T47D (cell line): Measurements from ENCODE around the gene ADARB2.

Experiments used
- DNase-seq, 2 experiments: peaks; one replicate each; pipeline versions ENCODE4 v3.0.0 to v3.0.0-alpha.2; 2011 to 2012; ENCODE audit warnings: low read depth in 1 of 2, low spot score in 1 of 2
- JUND ChIP-seq: IDR thresholded peaks from 2 replicates; pipeline ENCODE4 v1.6.1; 2012; ENCODE audit warnings: low read depth
- in situ Hi-C: cut with HindIII; loops from 2 replicates; pipeline ENCODE4 v1.10.0; 2016; ENCODE audit warnings: low sequenced_read_pairs, low pct_unique_long_range_greater_than_20kb

The ADARB2 gene

GRCh38 chr10:1615186-1615954 lies 122.0 kb downstream of the ADARB2 start:
- in situ Hi-C loops, result no loop called here
- no peak for DNase-seq
- no peak for TF ChIP-seq JUND

- no peak for TF ChIP-seq JUND
- no peak for DNase-seq
- in situ Hi-C loops, result no loop called here
Observed at GRCh38 chr10:1613511-1613910, 123.8 kb downstream of the ADARB2 start.

GRCh38 chr10:1612908-1613307 lies 124.4 kb downstream of the ADARB2 start:
- in situ Hi-C loops, result no loop called here
- no peak for DNase-seq
- TF ChIP-seq JUND, result no peak

DNA sequence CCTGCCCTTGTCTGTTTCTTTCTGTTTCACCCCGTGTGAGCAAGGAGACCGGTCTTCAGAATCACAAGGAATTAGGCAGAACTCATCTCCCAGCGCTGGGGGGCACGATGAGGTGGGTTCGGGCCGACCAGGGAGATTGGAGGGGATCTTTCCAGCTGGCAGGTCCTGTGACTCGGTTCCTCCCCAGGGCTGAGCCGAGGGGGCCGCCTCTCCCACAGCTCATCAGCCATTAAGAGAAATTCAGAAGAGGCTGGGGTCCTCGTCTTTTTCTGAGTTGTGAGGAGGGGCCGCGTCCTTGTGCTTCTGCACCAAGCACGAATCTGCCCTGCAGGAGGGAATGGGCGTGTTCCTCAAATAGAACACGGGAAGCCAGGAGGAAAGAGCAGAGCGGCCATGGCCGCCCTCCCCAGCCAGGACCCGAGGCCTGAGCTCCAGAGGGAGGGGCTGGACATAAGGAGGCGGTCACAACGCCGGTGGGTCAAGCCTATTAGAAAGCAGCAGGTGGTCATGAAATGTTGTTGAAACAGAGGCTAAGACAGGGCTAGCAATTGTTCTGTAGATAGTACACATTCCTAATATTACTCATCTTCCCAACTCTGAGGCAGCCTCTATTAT lies 125.3 kb downstream of the ADARB2 start:
- in situ Hi-C loops, result no loop called here
- no peak for DNase-seq

GRCh38 chr10:1610986-1611770 lies 126.1 kb downstream of the ADARB2 start:
- TF ChIP-seq JUND, result no peak
- in situ Hi-C loops, result no loop called here
- no peak for DNase-seq

More for the DNA sequence above, 125.3 kb downstream of the ADARB2 start:
- TF ChIP-seq JUND, result no peak

DNA sequence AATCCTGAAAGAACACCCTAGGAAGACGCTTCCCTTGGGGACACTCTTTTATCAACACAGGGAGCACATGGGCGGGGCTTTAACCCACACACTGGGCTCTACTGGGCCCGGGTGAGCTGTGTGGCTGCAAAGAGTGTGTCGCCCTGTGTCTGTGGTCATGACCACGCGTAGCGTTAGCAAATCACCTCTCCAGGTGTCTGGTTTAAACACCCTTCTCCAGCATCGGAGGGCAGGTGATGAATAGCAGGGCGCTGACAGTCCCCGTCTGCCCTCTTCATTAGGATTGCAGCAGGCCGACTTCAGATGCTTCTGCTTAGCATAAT lies 127.7 kb downstream of the ADARB2 start:
- no peak for TF ChIP-seq JUND
- in situ Hi-C loops, result no loop called here
- DNase-seq, result no peak

DNA sequence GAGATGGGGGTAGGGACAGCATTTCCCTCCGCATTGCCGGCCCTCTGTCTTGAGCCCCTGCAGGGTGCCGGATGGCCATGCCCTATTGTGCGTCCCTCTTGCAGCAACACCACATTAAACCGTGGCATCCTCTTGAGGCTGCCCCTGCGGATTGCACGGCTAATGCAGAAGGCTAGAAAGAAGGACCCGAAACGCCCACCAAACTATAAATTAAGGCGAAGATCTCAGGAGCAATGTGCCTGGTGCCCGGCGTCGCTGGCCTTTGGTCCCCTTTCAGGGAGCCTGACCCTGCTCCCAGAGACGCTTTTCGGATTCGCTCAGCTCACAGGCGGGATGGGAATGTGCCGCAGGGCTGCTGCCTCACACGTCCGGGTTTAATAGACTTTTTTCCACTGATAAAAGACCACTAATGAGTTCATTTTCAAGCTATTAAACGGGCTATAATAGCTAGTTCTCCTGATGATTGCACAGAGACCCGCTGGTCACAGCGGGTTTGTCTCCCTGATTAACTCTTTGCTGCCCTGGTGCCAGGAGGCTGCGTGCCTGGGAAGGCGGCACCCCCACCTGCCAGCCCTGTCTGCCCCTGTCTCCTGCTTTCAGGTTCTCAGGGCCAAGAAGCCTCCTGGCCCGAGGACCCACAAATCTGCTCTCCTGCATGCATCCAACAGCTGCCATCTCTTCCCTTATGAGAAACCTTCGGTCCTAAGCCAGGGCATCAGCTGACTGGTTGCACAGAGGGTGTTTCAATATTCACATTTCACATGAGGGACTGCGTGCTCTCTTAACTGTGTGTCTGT lies 128.3 kb downstream of the ADARB2 start:
- in situ Hi-C loops, result no loop called here
- no peak for TF ChIP-seq JUND
- no peak for DNase-seq

- in situ Hi-C loops, result no loop called here
- DNase-seq, result no peak
- TF ChIP-seq JUND, result no peak
Observed at GRCh38 chr10:1608408-1608807, 128.9 kb downstream of the ADARB2 start.

DNA sequence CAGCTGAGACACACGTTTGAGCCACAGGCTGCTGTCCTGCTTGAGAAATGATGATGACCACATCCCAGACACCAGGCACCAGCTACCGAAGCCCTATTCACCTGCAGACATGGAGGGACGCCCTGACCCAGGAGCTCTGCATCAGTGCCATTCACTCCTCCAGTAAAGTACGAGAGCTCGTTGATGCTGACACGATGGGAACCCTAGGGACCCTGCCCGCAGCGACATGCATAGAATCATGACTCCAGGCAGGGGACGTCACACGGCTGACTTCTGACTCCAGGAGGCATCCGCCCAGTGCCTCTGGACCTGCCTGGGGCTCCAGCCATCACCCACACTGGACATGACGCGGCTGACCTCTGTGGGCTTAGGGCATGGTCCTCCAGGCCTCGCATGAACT lies 129.9 kb downstream of the ADARB2 start:
- no peak for TF ChIP-seq JUND
- in situ Hi-C loops, result no loop called here
- DNase-seq, result no peak

DNA sequence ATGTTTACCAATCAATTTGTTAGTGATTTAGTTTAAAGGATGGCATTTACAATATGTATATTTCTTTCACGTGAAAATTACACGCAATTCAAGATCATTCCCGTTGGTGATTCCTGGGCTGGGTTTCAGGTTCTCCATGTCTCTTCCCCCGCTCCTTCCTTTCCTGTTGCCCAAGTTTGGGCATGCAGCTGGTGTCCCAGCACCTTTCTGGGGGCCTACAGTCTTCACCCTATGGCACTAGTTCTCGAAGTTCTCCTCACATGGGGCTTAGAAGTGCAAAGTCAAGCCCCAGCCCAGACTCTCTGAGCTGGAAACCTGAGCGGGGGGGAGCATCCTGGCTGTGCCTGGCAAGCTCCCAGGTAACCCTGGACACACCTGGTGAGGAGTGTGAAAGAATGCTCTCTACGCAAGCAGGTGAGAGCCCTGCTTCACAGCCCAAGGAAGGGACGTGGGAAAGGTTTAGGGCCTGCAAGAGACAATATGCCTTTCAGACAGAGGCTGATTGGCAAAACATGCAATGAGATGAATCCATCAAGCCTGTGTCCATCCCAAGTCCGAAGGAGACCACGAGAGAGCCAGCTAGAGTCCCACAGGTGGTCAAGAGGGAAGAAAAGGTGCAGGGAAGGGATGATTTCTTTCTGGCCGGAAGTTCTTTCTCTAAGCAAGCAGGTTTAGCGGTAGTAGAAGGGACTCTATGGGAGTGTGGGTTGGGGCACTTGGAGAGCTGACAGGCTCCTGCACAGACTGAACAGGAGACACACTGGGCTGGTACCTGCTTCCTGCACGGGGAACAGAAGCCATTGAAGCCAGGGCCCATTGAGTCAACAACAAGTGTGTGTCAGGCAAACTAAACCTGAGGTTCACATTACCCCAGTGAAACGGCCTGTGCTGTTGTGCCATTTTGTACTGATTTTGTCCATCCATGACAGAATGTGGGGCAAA lies 131.1 kb downstream of the ADARB2 start:
- DNase-seq, result no peak
- no peak for TF ChIP-seq JUND
- in situ Hi-C loops, result no loop called here

DNA sequence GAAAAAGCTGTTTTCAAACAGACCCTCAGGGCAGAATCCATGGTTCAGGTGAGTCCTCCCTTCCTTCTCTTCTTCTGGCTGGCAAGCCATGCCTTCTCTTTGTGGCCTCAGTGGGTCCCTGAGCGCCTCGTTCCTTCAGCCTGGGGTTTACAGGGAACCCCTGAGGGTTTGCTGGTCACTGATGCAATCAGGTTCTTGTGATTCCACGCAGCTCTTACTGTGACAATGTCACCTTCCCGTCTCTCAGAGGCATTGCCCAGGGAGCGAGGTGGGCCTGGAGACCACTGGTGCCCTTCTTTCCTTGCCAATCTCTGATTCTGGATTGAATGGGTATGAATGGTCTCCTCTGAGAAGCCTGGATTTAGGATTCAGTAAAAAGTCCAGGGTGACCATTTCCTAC lies 132.2 kb downstream of the ADARB2 start:
- no peak for TF ChIP-seq JUND
- no peak for DNase-seq
- in situ Hi-C loops, result no loop called here
